Measurements from ENCODE around the gene CALML6.
"Not testable (repeated sequence)": the region's sequence is repeated elsewhere in the genome, so short reads cannot be mapped to it uniquely, and the experiment has no call there.

The CALML6 gene

DNA sequence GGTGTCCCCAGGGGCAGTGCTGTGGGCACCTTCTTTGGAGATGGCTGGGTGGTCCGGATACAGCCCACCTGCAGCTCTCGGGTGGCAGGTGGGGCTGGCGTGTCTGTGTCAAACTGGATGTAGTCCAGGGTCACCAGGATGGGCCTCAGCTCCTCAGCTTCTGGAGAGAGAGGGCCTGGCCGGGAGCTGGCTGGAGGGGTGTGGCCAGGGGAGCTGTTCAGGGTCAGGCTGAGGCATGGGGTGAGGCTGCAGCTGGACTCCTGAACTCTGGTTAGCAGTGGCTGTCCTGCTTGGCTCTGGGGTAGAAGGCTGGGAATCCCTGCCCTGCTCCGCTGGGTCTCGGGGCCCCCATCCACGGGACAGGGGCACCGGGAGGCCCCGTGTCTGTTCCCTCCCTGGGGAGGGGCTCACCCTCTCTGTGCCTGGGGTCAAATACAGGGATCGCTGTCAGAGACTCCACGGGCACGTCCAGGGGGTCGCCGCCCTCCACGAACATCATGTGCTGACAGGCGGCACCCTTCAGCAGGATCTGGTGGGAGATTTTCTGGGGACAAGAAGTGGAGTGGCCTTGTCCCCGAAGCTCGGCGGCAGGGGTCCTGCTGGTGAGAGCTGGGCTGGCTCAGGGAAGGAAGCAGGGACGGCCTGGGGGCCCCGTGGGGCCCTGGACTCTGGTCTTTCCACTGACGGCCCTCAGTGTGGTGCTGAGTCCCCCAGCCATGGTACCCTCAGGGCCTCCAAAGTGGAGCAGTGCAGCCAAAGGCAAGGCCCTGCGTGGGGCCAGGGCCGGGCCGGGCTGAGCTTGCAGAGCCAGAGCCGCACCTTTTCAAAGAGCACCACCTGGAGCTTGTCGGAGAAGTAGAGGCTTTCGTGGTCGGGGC is 8.1 kb downstream of the CALML6 start:
- no peak for DNase-seq (ENCODE audit: extremely low spot score, insufficient read length, low read depth)
- no peak for FAIRE-seq

DNA sequence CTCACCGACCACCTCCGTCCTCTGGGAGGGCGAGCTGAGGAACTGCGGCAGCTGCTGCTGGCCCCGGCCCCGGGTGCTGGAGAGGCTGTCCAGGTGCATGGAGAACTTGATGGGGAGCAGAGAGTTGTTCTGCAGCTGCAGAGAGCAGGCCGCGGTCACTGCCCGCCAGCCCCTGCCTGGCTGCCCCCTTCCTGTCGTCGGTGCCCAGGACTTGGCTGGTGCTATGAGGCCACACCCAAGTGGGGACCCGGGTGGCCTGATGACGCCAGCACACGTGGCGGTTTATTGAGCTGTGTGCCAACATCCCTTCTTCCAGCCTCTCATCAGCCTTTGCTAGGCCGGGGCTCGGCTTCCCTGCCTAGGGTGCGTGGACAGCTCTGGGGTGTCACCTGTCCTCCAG is 9.3 kb downstream of the CALML6 start:
- FAIRE-seq (no peak), DNase-seq (ENCODE audit: extremely low spot score, insufficient read length, low read depth) (no peak)

DNA sequence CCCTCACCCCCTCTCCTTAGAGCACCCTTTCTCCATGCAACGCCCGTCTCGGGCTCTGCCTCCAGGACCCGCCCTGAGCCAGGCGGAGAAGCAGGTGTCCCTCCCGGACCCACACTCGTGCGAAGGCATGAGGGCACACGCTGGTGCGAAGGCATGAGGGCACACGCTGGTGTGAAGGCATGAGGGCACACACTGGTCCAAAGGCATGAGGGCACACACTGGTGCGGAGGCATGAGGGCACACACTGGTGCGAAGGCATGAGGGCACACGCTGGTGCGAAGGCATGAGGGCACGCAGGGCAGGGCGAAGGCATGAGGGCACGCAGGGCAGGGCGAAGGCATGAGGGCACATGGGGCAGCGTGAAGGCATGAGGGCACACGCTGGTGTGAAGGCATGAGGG is 9.8 kb downstream of the CALML6 start:
- DNase-seq (ENCODE audit: extremely low spot score, insufficient read length, low read depth) (no peak), FAIRE-seq (no peak)

DNA sequence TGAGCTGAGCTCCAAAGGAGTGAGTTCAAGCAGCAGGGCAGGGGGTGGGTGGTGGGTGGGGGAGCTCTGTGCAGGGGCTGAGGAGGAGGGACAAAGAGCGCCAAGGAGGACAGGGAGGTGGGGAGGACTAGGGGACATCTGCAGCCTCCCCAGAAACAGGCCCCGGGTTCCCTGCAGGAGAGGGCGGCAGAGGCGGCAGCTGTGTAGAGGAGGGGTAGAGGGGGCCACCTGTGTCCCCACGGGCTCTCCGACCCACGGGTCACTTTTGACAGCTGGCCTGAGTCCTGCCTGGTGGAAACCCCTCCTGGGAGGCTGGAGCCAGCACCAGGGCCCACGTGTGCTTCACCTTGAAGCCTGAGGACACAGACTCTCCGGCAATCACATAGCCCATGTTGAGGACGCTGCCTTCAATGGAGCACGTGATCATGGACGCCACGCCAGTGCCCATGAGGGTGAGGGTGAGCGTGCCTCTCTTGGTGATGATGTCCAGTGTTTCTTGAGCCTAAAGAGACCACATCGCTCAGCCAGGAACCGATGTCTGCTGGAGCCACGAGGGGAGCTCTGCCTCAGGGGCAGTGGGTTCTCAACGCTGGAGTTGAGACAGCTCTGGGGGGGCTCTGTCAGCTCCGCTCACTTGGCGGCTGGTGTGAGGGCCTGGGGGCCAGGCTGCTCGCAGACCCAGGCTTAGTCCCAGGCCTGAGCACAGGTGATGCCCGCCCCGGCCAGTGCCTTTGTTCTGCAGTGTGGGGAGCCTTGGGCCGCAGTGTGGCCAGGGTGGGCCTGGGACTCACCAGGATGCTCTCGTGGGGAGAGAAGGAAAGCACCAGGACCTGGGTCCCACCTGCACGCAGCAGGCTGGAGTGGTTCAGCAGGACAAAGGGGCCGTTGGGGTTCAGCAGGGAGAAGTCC is 10.6 kb downstream of the CALML6 start:
- FAIRE-seq (no peak), DNase-seq (ENCODE audit: extremely low spot score, insufficient read length, low read depth) (no peak)

DNA sequence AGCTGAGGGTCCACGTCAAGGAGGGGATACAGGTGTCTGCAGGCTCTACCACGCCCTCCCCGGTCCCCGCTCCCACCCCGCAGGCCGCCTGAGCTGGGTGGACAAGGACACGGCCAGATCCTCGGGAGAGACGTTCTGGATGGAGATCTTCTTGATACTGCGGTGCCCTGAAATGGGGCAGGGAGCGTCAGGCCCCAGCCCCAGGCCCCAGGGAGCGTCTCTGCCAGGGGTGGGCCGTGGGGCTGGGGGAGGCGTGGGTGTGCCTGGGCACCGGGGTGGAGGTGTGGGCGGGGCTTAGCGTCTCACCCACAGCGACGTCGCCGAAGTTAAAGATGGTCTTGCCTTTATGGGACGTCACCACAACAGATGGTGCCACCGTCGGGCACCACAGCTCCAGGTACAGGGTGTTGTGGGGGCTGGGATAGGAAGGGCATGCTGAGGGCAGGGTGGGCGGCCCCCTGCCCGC is 11.3 kb downstream of the CALML6 start:
- no peak for DNase-seq (ENCODE audit: extremely low spot score, insufficient read length, low read depth)
- FAIRE-seq, result no peak

DNA sequence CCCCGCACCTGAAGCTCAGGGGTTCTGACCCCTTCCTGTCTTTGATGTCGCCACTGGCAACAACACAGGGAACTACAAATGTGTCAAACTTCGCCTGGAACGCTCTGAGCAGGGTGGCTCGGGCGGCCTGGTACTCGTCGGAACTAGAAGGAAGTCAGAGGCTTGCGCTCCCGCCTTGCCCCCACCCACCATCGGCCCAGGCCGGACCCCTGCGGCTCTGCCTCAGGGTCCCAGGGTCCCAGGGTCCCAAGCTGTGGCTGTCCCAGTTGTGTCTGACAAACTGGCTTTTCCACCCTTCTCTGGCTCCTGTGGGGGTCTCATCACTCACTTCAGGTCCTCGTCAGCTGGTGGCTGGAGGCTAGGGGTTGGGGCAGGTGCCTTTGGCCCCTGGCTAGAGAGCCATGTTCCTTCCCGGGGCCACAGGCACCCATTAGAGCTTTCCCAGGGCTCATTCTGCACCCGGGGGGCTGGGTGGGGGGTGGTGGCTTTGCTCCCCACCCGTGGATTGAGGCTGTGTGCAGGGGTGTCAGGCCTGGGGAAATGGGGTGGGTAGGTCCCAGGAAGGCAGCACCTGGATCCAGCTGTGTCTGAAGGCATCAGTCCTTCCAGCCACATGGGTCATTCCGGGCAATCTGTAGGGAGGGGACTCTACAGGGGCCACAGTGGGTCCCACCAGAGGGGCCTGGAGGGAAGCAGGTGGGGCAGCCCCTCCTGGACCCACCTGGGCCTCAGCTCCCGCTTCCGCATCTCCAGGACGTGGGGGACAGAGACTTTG is 12.0 kb downstream of the CALML6 start:
- DNase-seq (ENCODE audit: extremely low spot score, insufficient read length, low read depth) (no peak), FAIRE-seq (no peak)

DNA sequence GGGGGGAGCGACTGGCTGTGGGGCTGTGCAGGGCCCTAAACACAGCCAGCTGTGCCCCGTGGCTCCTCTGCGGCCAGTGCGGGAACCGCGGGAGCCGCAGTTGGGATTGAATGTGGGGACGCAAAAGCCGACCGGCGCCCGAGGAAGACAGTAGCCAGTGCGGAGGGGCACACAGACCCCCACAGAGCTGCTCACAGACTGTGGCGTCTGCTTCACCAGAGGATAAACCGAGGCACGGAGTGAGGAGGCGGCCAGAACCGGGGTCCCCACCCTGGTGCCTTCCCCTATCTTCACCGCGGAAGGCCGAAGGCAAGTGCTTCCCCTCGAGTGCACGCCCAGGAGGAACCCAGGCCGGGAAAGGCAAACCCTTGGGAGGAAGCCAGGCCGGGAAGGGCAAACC is 12.7 kb downstream of the CALML6 start:
- FAIRE-seq, result no peak

DNA sequence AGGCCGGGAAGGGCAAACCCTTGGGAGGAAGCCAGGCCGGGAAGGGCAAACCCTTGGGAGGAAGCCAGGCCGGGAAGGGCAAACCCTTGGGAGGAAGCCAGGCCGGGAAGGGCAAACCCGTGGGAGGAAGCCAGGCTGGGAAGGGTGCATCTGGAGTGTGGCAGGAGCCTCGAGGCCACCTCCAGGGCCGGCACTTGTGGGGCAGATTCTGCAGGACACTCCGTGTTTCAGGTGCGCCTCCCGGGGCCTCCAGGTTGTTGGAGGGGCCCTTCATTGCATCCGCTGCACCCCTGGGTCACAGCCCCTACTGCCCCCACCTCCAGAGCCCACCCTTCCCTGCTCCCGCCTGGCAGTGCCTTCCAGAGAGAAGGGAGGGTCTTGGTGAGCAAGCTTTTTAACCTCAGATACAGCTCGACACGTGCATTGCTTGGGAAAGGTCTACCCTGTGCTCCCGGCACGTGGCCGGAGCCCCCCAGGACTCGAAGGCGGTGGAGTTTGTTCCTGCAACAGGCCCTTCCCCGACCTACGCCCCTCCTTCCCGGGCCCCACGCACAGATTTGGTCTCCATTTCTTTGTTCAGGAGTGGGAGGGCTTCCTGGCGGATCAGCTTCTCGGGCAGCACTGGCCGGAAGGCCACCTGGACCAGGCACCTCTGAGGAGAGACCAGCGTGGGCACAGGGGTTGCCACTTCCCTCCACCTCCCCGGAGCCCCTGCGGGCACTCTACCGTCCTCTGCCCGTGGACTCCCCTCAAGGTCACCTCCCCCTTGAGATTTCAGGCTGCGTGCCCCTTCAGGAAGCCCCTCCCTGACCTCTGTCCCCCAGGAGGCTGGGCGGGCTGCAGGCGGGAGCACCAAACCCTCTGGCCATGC is 13.4 kb downstream of the CALML6 start:
- DNase-seq (ENCODE audit: extremely low spot score, insufficient read length, low read depth), result no peak
- FAIRE-seq, result no peak

More for the DNA sequence above, 12.7 kb downstream of the CALML6 start:
- no peak for DNase-seq (ENCODE audit: extremely low spot score, insufficient read length, low read depth)

DNA sequence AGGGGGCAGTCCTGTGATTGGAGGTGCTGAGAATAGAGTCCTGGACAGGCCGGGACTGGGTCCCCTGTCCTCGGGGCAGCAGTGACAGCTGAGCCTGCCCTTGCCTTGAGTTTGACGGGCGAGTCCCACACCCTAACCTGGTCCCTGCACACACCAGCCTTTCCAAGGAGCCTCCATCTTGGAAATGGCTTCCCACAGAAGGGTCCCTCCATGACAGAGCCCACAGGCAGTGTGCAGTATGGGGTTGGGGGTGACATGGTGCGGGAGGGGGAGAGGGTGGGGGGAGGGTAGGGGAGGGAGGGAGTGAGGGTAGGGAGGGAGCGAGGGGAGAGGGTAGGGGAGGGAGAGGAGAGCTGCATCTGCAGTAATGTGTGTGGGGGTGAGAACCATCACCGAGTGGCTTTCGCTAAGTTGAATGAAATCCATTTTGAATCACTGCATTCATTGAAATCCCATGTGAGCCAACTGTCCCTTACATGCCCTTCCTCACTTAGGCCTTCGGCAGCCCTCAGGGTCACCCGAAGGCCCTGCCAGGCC is 14.1 kb downstream of the CALML6 start:
- DNase-seq (ENCODE audit: extremely low spot score, insufficient read length, low read depth) (no peak), FAIRE-seq (no peak)

DNA sequence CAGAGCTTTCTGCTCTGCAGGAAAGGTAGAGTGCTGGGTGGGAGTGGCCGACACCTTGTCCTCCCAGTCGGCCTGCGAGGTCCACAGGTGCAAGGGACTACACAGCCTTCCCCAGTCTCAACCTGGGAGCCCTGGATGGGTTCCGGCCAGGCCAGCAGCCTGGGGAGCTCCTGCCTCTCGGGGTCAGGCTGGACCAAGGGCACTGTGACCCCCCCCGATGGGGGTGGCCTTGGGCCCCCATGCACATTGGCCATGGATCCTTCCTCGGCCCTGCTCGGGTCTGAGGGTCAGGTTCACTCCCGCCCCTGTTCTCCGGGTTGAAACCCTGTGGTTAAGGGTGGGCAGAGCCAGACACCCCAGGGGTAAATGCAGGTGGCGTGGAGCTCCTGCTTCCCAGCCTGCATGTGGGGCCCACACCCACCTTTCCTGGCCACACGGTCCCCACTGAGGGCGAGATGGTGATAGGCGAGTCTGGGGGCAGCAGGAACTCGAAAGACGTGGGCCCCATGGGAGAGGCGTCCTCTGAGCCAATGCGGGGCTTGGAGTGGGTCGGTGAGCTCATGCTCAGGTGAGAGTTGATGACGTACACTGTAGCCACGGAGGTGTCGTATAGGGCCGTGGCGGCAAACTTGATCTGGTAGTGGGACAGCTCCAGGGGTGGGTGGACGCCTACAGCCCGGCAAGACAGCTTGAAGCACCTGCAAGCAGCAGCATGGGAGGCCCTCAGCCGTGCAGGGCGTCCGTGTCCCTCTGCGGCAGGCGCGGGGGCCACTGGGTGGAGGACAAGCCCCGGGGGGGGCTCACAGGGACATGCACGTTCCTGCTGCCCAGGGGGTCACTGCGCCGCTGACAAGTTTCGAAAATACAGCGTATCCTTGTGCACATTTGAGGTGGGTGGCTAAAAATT is 14.8 kb downstream of the CALML6 start:
- no peak for FAIRE-seq
- no peak for DNase-seq (ENCODE audit: extremely low spot score, insufficient read length, low read depth)

DNA sequence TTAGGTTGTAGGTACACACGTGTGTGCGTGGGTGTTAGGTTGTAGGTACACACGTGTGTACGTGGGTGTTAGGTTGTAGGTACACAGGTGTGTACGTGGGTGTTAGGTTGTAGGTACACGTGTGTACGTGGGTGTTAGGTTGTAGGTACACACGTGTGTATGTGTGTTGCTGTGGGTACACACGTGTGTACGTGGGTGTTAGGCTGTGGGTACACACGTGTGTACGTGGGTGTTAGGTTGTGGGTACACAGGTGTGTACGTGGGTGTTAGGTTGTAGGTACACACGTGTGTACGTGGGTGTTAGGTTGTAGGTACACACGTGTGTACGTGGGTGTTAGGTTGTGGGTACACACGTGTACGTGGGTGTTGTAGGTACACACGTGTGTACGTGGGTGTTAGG is 19.8 kb downstream of the CALML6 start:
- not testable (repeated sequence) for FAIRE-seq; DNase-seq (ENCODE audit: extremely low spot score, insufficient read length, low read depth)

DNA sequence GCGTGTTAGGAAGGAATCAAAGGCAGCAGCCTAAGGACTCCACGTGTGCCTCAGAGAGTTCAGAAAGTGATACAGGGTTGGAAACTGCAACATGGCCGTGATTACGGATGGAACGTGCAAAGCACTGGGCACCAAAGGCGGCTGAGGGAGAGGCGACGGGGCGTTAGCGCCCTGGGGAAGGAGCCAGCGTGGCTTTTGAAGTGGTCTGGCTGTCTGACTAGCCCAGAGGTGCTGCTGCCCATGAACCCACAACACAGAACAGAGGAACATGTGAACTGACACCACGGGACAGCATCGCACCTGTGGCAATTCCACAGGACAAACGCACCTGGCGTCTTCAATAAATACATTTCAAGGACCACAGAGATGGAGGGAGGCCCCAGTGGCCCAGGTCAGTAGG is 22.0 kb downstream of the CALML6 start:
- DNase-seq (ENCODE audit: extremely low spot score, insufficient read length, low read depth), result no peak
- FAIRE-seq, result no peak

DNA sequence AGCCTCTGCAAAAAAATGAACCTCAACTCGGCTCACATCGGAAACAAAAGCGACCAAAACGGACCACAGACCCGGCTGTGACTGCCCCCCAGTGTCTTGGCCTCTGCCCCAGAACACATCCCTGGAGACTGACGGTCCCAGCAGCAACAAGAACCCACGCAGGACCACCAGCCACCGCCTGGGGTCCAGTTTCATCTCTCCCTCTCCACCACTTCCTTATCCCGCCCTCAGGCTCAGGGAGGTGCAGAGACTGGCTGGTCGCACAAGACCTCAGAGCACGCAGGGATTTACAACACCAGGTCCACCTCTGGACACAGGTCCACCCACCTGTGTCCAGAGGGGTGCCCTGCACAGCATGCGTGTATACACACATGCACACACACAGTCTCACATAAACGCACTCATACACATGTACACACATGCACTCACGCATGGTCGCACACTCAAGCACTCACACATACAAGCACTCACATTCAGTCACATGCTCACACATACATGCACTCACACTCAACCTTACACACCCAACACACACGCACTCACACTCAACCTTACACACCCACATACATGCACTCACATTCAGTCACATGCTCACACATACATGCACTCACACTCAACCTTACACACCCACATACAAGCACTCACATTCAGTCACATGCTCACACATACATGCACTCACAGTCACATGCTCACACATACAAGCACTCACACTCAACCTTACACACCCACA is 22.7 kb downstream of the CALML6 start:
- no peak for FAIRE-seq
- DNase-seq (ENCODE audit: extremely low spot score, insufficient read length, low read depth), result no peak

DNA sequence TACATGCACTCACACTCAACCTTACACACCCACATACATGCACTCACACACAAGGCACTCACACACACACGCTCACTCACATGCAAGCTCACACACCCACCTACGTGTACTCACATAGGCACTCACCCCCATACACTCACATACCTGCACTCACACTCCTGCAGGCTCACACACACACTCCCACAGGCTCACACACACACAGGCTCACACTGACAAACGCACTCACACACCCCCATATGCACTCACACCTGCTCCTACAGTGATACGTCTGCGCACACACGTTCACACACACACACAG is 23.2 kb downstream of the CALML6 start:
- no peak for DNase-seq (ENCODE audit: extremely low spot score, insufficient read length, low read depth)
- no peak for FAIRE-seq

DNA sequence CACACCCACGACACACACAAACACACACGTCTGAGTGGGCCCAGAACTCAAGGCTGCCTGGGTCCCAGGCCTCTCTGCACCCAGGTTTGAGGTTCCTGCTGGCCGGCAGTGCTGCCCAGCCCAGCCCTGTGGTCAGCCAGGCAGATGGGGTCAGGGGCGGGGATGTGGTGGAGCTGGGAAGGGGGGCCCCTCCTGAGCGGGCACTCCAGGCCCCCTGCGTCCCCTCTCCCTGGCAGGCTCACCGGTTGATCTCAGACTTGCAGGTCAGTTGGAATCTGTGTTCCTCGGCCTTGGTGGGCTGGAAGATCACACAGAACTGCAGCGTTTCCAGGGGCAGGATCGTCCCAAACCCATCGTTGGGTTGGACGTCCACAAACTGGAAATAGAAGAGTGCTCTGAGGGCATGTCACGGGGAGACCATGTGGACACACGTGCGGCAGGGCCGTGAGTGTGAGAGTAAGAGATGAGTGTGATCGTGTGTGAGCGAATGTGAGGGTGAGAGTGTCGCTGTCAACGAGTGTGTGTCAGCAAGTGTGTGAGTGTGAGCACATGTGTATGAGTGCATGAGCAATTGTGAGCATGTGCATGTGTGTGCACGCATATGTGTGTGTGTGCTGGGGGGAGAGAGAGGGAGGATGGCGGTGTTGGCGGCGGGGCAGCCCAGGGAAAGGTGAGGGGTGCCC is 23.7 kb downstream of the CALML6 start:
- FAIRE-seq (no peak), DNase-seq (ENCODE audit: extremely low spot score, insufficient read length, low read depth) (no peak)

DNA sequence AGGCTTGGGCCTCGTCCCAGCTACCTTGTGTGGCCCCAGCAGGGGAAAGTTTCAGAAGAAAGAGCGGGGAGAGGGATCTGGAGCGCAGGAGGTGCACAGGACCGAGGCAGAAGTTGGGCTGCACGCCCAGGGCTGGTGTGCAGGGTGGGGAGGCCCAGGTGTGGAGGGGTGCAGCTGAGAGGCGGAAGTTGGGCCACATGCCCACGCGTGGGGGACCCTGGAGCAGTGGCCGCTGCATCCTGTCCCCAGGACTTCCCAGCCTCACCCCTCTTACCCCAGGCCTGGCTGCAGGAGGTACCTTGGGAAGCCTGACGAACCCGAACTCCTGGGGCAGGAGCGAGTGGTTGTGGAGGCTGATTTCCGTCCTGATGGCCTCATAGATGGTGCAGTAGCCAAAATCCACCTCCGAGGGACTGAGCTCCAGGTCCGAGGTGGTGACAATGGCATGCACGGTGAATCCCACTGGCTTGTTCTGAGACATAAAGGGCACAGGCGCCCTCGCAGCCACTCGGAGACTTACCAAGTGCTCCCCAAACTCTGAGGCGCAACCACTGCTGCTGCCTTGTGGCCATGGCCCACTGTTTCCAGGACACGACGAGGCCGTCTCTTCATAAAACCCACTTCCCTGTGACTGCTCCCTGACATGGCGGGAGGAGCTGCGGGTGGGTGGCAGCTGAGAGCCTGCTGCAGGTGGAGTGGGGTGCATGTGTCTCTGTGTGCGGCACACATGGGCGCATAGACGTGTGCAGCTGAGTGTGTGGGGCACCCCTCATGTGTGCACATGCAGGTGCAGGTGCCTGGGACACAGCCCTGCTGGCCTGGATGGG is 24.4 kb downstream of the CALML6 start:
- no peak for FAIRE-seq
- no peak for DNase-seq (ENCODE audit: extremely low spot score, insufficient read length, low read depth)

All from GM18507 (cell line).